Measurements from ENCODE around the gene C1orf232. TPM values are rescaled to one million over a fixed set of nuclear protein-coding genes. Genes with fewer than 3 reads are reported as not detected.

Gene C1orf232
- polyA plus RNA-seq, 3 donors = not detected

GRCh38 chr1:26184883-26185282 is 16.1 kb upstream of the C1orf232 start:
- Mint-ChIP-seq H3K4me1 (no peaks in the 10 kb centered on the region), H3K9me3 (no peaks in the 10 kb centered on the region), H3K4me3 (no peak overlapping the region), H3K27ac (no peak overlapping the region), H3K27me3 (ENCODE audit: low read depth in 3 of 3) (no peaks in the 10 kb centered on the region), H3K36me3 (no peaks in the 10 kb centered on the region)
- 94% methylated on average over 12 of the region's 21 CpGs for WGBS (ENCODE audit: insufficient coverage)
- Histone ChIP-seq H3K4me2 (replicated peaks; ENCODE audit: extremely low read depth, low read length, poor library complexity, severe bottlenecking) (no peak overlapping the region), H3K4me3 (replicated peaks in 1 of 3; ENCODE audit: low read depth in 2 of 3, low read length in 3 of 3) (no peak overlapping the region), H2AFZ (ENCODE audit: insufficient read depth, low read depth, low read length, poor library complexity, severe bottlenecking) (no peak overlapping the region), H3K27me3 (ENCODE audit: control insufficient read depth in 2 of 2, insufficient read depth in 2 of 2, low read length in 2 of 2) (no peaks in the 10 kb centered on the region), H3K9ac (ENCODE audit: insufficient read depth, low read length, poor library complexity, severe bottlenecking) (no peak overlapping the region), H3K4me1 (ENCODE audit: control insufficient read depth in 1 of 2, insufficient read depth in 2 of 2, low read length in 2 of 2) (no peaks in the 10 kb centered on the region), H3K79me2 (ENCODE audit: insufficient read depth, low read length) (no peaks in the 10 kb centered on the region), H4K20me1 (ENCODE audit: insufficient read depth, low read length) (no peaks in the 10 kb centered on the region), H3K36me3 (replicated peaks in 1 of 2; ENCODE audit: control insufficient read depth in 1 of 2, insufficient read depth in 2 of 2, low read length in 2 of 2) (no peaks in the 10 kb centered on the region), H3K27ac (ENCODE audit: low read depth in 1 of 2, low read length in 2 of 2) (no peak overlapping the region), H3K9me3 (replicated peaks in 1 of 2; ENCODE audit: control insufficient read depth in 1 of 2, insufficient read depth in 1 of 2, low read length in 2 of 2) (no peaks in the 10 kb centered on the region)
- intact Hi-C loops (cut with micrococcal nuclease) = no loop called here
- DNase-seq = no peak
- no peak for TF ChIP-seq CTCF (IDR thresholded peaks at IDR 0.05)

- Histone ChIP-seq H4K20me1 (ENCODE audit: insufficient read depth, low read length) (no peaks in the 10 kb centered on the region), H3K36me3 (replicated peaks in 1 of 2; ENCODE audit: control insufficient read depth in 1 of 2, insufficient read depth in 2 of 2, low read length in 2 of 2) (no peaks in the 10 kb centered on the region), H3K4me3 (replicated peaks in 1 of 3; ENCODE audit: low read depth in 2 of 3, low read length in 3 of 3) (no peak overlapping the region), H3K27me3 (ENCODE audit: control insufficient read depth in 2 of 2, insufficient read depth in 2 of 2, low read length in 2 of 2) (no peaks in the 10 kb centered on the region), H3K4me2 (replicated peaks; ENCODE audit: extremely low read depth, low read length, poor library complexity, severe bottlenecking) (no peak overlapping the region), H3K9me3 (replicated peaks in 1 of 2; ENCODE audit: control insufficient read depth in 1 of 2, insufficient read depth in 1 of 2, low read length in 2 of 2) (no peaks in the 10 kb centered on the region), H3K4me1 (ENCODE audit: control insufficient read depth in 1 of 2, insufficient read depth in 2 of 2, low read length in 2 of 2) (no peaks in the 10 kb centered on the region), H2AFZ (ENCODE audit: insufficient read depth, low read depth, low read length, poor library complexity, severe bottlenecking) (no peak overlapping the region), H3K27ac (ENCODE audit: low read depth in 1 of 2, low read length in 2 of 2) (no peak overlapping the region), H3K9ac (ENCODE audit: insufficient read depth, low read length, poor library complexity, severe bottlenecking) (no peak overlapping the region), H3K79me2 (ENCODE audit: insufficient read depth, low read length) (no peaks in the 10 kb centered on the region)
- no peak for DNase-seq
- H3K4me1 Mint-ChIP-seq = no peaks in the 10 kb centered on the region
- WGBS (ENCODE audit: insufficient coverage) = 99% methylated on average over 5 of the region's 7 CpGs
- H3K36me3 Mint-ChIP-seq = no peaks in the 10 kb centered on the region
- TF ChIP-seq CTCF (IDR thresholded peaks at IDR 0.05) = no peak
- intact Hi-C loops (cut with micrococcal nuclease) = no loop called here
- H3K4me3 Mint-ChIP-seq = no peak overlapping the region
- no peaks in the 10 kb centered on the region for H3K9me3 Mint-ChIP-seq
- no peak overlapping the region for H3K27ac Mint-ChIP-seq
- H3K27me3 Mint-ChIP-seq (ENCODE audit: low read depth in 3 of 3) = no peaks in the 10 kb centered on the region
These were observed 15.3 kb upstream of the C1orf232 start for GRCh38 chr1:26184086-26184485.
